Natural killer cell (primary cell): Measurements from ENCODE around the gene CAMTA1. TPM values are rescaled to one million over a fixed set of nuclear protein-coding genes. Genes with fewer than 3 reads are reported as not detected.

Experiments used
- ATAC-seq, 3 donors: fragments of 150-1000 bp in 2 of 3; fragments of 200-7000 bp in 1 of 3; cut with Tn5 transposase; 1 replicate in 1 of 3; 2 replicates in 2 of 3; pipeline ENCODE4 v1.10.0; 2021; ENCODE audit warnings: mild to moderate bottlenecking in 2 of 3, moderate library complexity in 2 of 3
- DNase-seq, 2 donors: peaks; one replicate each; pipeline versions ENCODE4 v3.0.0 to v3.0.0-alpha.2; 2013 to 2021; ENCODE audit warnings: mixed read lengths in 1 of 2
- H3K27ac ChIP-seq: one replicate; pipeline ENCODE4 v1.5.1; 2013; ENCODE audit warnings: mild to moderate bottlenecking, low read length
- H3K27me3 ChIP-seq: one replicate; pipeline ENCODE4 v1.6.1; 2013; ENCODE audit warnings: low read length; ENCODE audit not compliant: control insufficient read depth, insufficient read depth
- H3K36me3 ChIP-seq: one replicate; pipeline ENCODE4 v1.6.1; 2013; ENCODE audit warnings: low read length; ENCODE audit not compliant: control insufficient read depth, insufficient read depth
- H3K4me1 ChIP-seq: one replicate; pipeline ENCODE4 v1.6.1; 2013; ENCODE audit warnings: low read length; ENCODE audit not compliant: control insufficient read depth, insufficient read depth
- H3K4me3 ChIP-seq: one replicate; pipeline ENCODE4 v1.5.1; 2013; ENCODE audit warnings: low read length
- H3K9me3 ChIP-seq: one replicate; pipeline ENCODE4 v1.6.1; 2013; ENCODE audit warnings: low read length; ENCODE audit not compliant: control insufficient read depth, insufficient read depth
- H3K27ac Mint-ChIP-seq, 2 donors: one replicate each; pipeline ENCODE4 v1.8.0; 2022; ENCODE audit warnings: mild to moderate bottlenecking in 2 of 2, mixed read lengths in 2 of 2, moderate library complexity in 1 of 2
- H3K27me3 Mint-ChIP-seq, 2 donors: one replicate each; pipeline ENCODE4 v1.8.0; 2022; ENCODE audit warnings: low read depth in 2 of 2, mixed read lengths in 2 of 2
- H3K36me3 Mint-ChIP-seq: one replicate; pipeline ENCODE4 v1.8.0; 2022; ENCODE audit warnings: mixed read lengths
- H3K4me1 Mint-ChIP-seq, 2 donors: one replicate each; pipeline ENCODE4 v1.8.0; 2022; ENCODE audit warnings: mixed read lengths in 2 of 2
- H3K4me3 Mint-ChIP-seq: one replicate; pipeline ENCODE4 v1.8.0; 2022; ENCODE audit warnings: mild to moderate bottlenecking, moderate library complexity, mixed read lengths
- H3K9me3 Mint-ChIP-seq, 2 donors: one replicate each; pipeline ENCODE4 v1.8.0; 2022; ENCODE audit warnings: mixed read lengths in 2 of 2
- WGBS: methylation state at CpG from one replicate; pipeline ENCODE4 v1.1.7; 2013; ENCODE audit warnings: missing lambda C conversion rate; ENCODE audit not compliant: insufficient coverage; 5-methylcytosine and 5-hydroxymethylcytosine counted together
- intact Hi-C: fragments of 100-400 bp; cut with micrococcal nuclease; formaldehyde crosslinking; loops from one replicate; pipeline ENCODE4 v1.14.2; 2022
- total RNA-seq, 4 donors: library from RNA; stranded (reverse); fragments of 120-200 nt in 1 of 4; gene quantifications; one replicate each; pipeline versions ENCODE4 v1.2.3 to v1.2.4, GENCODE V29; 2013 to 2022
- TF ChIP-seq, protein P1 (sequence below): fragments of 200-600 bp; IDR thresholded peaks from one replicate; pipeline ENCODE4 v1.8.0; 2022; ENCODE audit warnings: antibody characterized with exemption

Gene CAMTA1
- total RNA-seq, 3 donors from 2014 or later (not counting 1 experiment from before 2014, with no cell fraction given): 40.6 to 53.3 (median 44.9) TPM

DNA sequence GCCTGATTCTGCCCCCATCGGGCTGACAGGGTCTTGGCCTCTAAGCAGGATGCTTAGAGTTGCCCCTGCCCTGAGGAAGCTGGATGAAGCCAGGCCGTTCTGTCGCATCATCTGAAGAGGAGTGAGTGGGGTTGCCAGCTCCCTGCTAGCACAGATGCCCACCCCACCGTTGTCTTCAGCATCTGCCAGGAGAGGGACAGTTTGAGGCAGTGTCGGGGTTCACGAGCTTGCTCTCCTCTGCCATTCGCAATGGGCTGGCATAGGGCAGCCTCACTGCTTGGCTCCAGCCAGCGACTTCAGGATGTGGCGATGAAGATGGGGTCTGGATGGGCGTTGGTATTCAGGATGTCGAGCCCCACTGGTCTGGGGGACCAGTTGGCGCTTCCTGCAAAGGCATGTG, 840.1 kb downstream of the CAMTA1 start:
- Histone ChIP-seq H3K36me3 (no peaks in the 10 kb centered on the region), H3K27me3 (no peaks in the 10 kb centered on the region), H3K9me3 (no peaks in the 10 kb centered on the region), H3K4me3 (no peak overlapping the region), H3K4me1 (no peaks in the 10 kb centered on the region), H3K27ac (no peak overlapping the region)
- H3K4me1 Mint-ChIP-seq: no peaks in the 10 kb centered on the region
- H3K36me3 Mint-ChIP-seq: no peaks in the 10 kb centered on the region
- intact Hi-C loops: no loop called here
- TF ChIP-seq, protein P1, sequence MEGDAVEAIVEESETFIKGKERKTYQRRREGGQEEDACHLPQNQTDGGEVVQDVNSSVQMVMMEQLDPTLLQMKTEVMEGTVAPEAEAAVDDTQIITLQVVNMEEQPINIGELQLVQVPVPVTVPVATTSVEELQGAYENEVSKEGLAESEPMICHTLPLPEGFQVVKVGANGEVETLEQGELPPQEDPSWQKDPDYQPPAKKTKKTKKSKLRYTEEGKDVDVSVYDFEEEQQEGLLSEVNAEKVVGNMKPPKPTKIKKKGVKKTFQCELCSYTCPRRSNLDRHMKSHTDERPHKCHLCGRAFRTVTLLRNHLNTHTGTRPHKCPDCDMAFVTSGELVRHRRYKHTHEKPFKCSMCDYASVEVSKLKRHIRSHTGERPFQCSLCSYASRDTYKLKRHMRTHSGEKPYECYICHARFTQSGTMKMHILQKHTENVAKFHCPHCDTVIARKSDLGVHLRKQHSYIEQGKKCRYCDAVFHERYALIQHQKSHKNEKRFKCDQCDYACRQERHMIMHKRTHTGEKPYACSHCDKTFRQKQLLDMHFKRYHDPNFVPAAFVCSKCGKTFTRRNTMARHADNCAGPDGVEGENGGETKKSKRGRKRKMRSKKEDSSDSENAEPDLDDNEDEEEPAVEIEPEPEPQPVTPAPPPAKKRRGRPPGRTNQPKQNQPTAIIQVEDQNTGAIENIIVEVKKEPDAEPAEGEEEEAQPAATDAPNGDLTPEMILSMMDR: no peak
- 88% methylated on average over 12 of the region's 12 CpGs for WGBS
- peaks cover 27 to 47% of the 10 kb centered on the region in 2 donors for H3K27me3 Mint-ChIP-seq
- H3K27ac Mint-ChIP-seq: no peak overlapping the region
- no peak for DNase-seq
- no peak for ATAC-seq
- H3K4me3 Mint-ChIP-seq: no peak overlapping the region
- no peaks in the 10 kb centered on the region for H3K9me3 Mint-ChIP-seq

DNA sequence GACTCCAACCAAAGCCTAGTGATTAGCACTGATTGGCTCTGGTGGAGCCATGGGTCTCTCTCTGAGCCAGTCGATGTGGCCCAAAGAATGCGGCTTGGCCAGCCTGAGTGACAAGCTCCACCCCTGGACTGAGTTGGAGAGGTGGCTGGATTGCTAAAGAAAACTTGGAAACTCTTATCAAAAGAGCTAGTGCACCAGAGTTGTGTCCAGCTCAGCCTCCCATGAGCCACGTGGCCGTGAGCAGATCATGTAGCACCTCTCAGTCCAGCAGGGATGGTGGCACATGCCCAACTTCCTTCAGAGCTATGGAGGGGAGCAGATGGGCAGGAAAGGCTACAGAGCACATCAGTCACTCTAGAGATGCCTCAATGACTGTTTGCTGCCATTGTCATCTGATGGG, 843.0 kb downstream of the CAMTA1 start:
- no peaks in the 10 kb centered on the region for H3K27me3 ChIP-seq
- 92% methylated on average over 4 of the region's 4 CpGs for WGBS
- Mint-ChIP-seq H3K4me3 (no peak overlapping the region), H3K9me3 (no peaks in the 10 kb centered on the region), H3K27ac (no peak overlapping the region), H3K27me3 (peaks cover 22 to 32% of the 10 kb centered on the region in 2 donors), H3K4me1 (no peaks in the 10 kb centered on the region), H3K36me3 (no peaks in the 10 kb centered on the region)
- ATAC-seq (no peak), DNase-seq (no peak)
- no peak overlapping the region for H3K27ac ChIP-seq
- no peaks in the 10 kb centered on the region for H3K36me3 ChIP-seq
- TF ChIP-seq, protein P1: no peak
- intact Hi-C loops: no loop called here
- H3K9me3 ChIP-seq: no peaks in the 10 kb centered on the region
- H3K4me3 ChIP-seq: no peak overlapping the region
- H3K4me1 ChIP-seq: no peaks in the 10 kb centered on the region

DNA sequence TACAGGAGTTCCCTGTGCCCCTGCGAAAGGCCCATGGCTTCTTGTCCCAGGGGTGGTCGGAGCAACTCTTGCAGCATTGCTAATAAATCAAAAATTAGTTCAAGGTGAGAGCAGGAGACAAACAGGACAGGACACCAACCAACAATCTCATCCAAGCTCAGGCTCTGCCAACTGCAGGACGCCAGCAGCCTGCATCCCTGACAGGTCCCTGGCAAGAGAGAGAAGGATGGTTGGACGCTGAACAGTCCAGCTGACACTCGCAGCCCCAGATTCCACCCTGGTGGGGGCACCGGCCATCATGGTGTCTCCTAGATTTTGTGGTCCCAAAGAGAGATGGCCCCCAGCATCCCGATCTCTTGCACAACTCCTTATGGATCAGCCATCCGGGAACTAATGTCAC, 843.8 kb downstream of the CAMTA1 start:
- Mint-ChIP-seq H3K9me3 (no peaks in the 10 kb centered on the region), H3K36me3 (no peaks in the 10 kb centered on the region), H3K27me3 (peaks cover 27 to 32% of the 10 kb centered on the region in 2 donors), H3K4me1 (no peaks in the 10 kb centered on the region), H3K27ac (no peak overlapping the region), H3K4me3 (no peak overlapping the region)
- intact Hi-C loops: no loop called here
- H3K4me1 ChIP-seq: no peaks in the 10 kb centered on the region
- no peaks in the 10 kb centered on the region for H3K9me3 ChIP-seq
- TF ChIP-seq, protein P1: no peak
- ATAC-seq (no peak), DNase-seq (no peak)
- H3K36me3 ChIP-seq: no peaks in the 10 kb centered on the region
- WGBS: 82% methylated on average over 8 of the region's 8 CpGs
- H3K27ac ChIP-seq: no peak overlapping the region
- no peaks in the 10 kb centered on the region for H3K27me3 ChIP-seq
- H3K4me3 ChIP-seq: no peak overlapping the region

DNA sequence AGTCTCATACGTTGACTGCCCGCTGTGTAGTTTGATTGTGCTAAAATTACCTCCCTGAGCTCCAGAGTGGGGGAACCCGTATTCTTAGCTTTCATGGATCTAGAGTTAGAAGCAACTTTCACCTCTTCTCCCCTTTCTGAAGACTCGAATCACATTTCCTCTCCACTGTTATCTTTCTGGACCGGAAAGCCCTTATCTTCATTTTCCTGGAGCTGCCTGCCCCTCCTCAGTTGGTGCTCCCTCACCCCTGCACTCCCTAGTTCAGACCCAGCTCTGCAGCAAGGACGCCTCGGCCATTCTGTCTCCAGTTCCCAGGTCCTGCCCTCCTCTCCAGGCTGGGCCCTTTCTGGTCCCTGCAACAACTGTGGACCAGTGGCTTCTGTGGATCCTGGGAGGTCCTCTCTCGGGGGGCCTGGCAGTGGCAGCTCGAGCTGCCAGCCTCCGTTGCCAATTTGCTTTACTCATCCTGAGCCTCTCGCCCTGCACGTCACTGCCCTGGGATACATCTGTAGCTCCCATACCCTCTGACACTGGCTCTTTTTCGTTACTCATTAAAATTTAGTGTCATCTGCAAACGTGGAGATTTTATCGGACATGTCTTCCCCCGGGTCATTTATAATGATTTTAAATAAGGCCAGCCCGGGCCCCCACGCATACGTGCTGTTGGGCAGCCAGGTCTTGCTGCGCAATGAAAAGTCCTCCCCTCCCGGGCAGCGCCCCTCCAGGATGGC, 844.4 kb downstream of the CAMTA1 start:
- intact Hi-C loops: no loop called here
- H3K4me3 ChIP-seq: no peak overlapping the region
- DNase-seq: no peak
- TF ChIP-seq, protein P1: no peak
- Mint-ChIP-seq H3K9me3 (no peaks in the 10 kb centered on the region), H3K36me3 (no peaks in the 10 kb centered on the region), H3K27me3 (peaks cover 29% of the 10 kb centered on the region in 2 donors), H3K4me3 (no peak overlapping the region), H3K4me1 (no peaks in the 10 kb centered on the region), H3K27ac (no peak overlapping the region)
- no peak overlapping the region for H3K27ac ChIP-seq
- H3K4me1 ChIP-seq: no peaks in the 10 kb centered on the region
- WGBS: 88% methylated on average over 22 of the region's 22 CpGs
- no peak for ATAC-seq
- no peaks in the 10 kb centered on the region for H3K27me3 ChIP-seq
- no peaks in the 10 kb centered on the region for H3K9me3 ChIP-seq
- no peaks in the 10 kb centered on the region for H3K36me3 ChIP-seq
